ENCODE results near the gene REELD1. TPM values are rescaled to one million over a fixed set of nuclear protein-coding genes. Genes with fewer than 3 reads are reported as not detected.

REELD1 gene
- total and polyA plus RNA-seq, 4 donors = 0.07 to 0.08 TPM; not detected in 2

GRCh38 chr4:146165221-146165620 is 49.1 kb upstream of the REELD1 start:
- no peak for DNase-seq (ENCODE audit: low spot score)

More at GRCh38 chr4:146165221-146165620, 49.1 kb upstream of the REELD1 start:
- Histone ChIP-seq H3K4me1 (ENCODE audit: control insufficient read depth in 4 of 4, insufficient read depth in 4 of 4, low read length in 3 of 4) (no peaks in the 10 kb centered on the region), H3K4me3 (ENCODE audit: low read depth in 1 of 3, low read length in 3 of 3) (no peak overlapping the region), H3K27me3 (ENCODE audit: control insufficient read depth in 4 of 4, insufficient read depth in 4 of 4, low read length in 3 of 4) (no peaks in the 10 kb centered on the region), H3K9ac (ENCODE audit: low read depth in 1 of 2, low read length in 2 of 2) (no peak overlapping the region), H3K36me3 (ENCODE audit: control insufficient read depth in 4 of 4, insufficient read depth in 3 of 4, low read depth in 1 of 4, low read length in 3 of 4) (no peaks in the 10 kb centered on the region), H3K9me3 (ENCODE audit: control insufficient read depth in 4 of 4, low read length in 3 of 4) (peaks cover 4 to 12% (median 10%) of the 10 kb centered on the region in 4 donors), H3K27ac (ENCODE audit: low read depth in 1 of 2, low read length in 2 of 2) (no peak overlapping the region)
- 72% methylated on average over 1 of the region's 1 CpG for WGBS
- TF ChIP-seq HNF4G (IDR thresholded peaks at IDR 0.05) = no peak
- TF ChIP-seq, protein P1, sequence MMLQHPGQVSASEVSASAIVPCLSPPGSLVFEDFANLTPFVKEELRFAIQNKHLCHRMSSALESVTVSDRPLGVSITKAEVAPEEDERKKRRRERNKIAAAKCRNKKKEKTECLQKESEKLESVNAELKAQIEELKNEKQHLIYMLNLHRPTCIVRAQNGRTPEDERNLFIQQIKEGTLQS (IDR thresholded peaks at IDR 0.05) = no peak
- no peak for TF ChIP-seq RXRA (IDR thresholded peaks at IDR 0.05)
- TF ChIP-seq, protein P2, sequence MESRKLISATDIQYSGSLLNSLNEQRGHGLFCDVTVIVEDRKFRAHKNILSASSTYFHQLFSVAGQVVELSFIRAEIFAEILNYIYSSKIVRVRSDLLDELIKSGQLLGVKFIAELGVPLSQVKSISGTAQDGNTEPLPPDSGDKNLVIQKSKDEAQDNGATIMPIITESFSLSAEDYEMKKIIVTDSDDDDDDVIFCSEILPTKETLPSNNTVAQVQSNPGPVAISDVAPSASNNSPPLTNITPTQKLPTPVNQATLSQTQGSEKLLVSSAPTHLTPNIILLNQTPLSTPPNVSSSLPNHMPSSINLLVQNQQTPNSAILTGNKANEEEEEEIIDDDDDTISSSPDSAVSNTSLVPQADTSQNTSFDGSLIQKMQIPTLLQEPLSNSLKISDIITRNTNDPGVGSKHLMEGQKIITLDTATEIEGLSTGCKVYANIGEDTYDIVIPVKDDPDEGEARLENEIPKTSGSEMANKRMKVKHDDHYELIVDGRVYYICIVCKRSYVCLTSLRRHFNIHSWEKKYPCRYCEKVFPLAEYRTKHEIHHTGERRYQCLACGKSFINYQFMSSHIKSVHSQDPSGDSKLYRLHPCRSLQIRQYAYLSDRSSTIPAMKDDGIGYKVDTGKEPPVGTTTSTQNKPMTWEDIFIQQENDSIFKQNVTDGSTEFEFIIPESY (IDR thresholded peaks at IDR 0.05) = no peak
- TF ChIP-seq FOXA1 (IDR thresholded peaks at IDR 0.05) = no peak
- TF ChIP-seq, protein P3, sequence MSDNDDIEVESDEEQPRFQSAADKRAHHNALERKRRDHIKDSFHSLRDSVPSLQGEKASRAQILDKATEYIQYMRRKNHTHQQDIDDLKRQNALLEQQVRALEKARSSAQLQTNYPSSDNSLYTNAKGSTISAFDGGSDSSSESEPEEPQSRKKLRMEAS (IDR thresholded peaks at IDR 0.05) = no peak
- no peak for TF ChIP-seq GABPA (IDR thresholded peaks at IDR 0.05 in 1 of 2, conservative IDR thresholded peaks at IDR 0.05 in 1 of 2)
- TF ChIP-seq, protein P4, sequence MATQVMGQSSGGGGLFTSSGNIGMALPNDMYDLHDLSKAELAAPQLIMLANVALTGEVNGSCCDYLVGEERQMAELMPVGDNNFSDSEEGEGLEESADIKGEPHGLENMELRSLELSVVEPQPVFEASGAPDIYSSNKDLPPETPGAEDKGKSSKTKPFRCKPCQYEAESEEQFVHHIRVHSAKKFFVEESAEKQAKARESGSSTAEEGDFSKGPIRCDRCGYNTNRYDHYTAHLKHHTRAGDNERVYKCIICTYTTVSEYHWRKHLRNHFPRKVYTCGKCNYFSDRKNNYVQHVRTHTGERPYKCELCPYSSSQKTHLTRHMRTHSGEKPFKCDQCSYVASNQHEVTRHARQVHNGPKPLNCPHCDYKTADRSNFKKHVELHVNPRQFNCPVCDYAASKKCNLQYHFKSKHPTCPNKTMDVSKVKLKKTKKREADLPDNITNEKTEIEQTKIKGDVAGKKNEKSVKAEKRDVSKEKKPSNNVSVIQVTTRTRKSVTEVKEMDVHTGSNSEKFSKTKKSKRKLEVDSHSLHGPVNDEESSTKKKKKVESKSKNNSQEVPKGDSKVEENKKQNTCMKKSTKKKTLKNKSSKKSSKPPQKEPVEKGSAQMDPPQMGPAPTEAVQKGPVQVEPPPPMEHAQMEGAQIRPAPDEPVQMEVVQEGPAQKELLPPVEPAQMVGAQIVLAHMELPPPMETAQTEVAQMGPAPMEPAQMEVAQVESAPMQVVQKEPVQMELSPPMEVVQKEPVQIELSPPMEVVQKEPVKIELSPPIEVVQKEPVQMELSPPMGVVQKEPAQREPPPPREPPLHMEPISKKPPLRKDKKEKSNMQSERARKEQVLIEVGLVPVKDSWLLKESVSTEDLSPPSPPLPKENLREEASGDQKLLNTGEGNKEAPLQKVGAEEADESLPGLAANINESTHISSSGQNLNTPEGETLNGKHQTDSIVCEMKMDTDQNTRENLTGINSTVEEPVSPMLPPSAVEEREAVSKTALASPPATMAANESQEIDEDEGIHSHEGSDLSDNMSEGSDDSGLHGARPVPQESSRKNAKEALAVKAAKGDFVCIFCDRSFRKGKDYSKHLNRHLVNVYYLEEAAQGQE (IDR thresholded peaks at IDR 0.05) = no peak
- TF ChIP-seq RAD21 (IDR thresholded peaks at IDR 0.05) = no peak
- TF ChIP-seq YY1 (IDR thresholded peaks at IDR 0.05) = no peak
- no peak for TF ChIP-seq HNF4A (conservative IDR thresholded peaks at IDR 0.05)
- TF ChIP-seq EGR1 (IDR thresholded peaks at IDR 0.05; ENCODE audit: low read depth in 2 of 2) = no peak
- TF ChIP-seq TAF1 (conservative IDR thresholded peaks at IDR 0.05) = no peak
- no peak for TF ChIP-seq FOXA2 (IDR thresholded peaks at IDR 0.05)
- TF ChIP-seq NR2F2 (IDR thresholded peaks at IDR 0.05) = no peak
- no peak for TF ChIP-seq SP1 (IDR thresholded peaks at IDR 0.05)
- no peak for TF ChIP-seq JUND (IDR thresholded peaks at IDR 0.05)
- TF ChIP-seq CTCF (IDR thresholded peaks at IDR 0.05; ENCODE audit: low read depth, low read length, missing input control) = no peak

Measured in liver (tissue), 9 donors.